ENCODE data around the gene EXOSC2. TPM values are rescaled to one million over a fixed set of nuclear protein-coding genes. Genes with fewer than 3 reads are reported as not detected.

The EXOSC2 gene
- total RNA-seq, 1 experiment from 2014 or later, result 49.5 TPM

DNA sequence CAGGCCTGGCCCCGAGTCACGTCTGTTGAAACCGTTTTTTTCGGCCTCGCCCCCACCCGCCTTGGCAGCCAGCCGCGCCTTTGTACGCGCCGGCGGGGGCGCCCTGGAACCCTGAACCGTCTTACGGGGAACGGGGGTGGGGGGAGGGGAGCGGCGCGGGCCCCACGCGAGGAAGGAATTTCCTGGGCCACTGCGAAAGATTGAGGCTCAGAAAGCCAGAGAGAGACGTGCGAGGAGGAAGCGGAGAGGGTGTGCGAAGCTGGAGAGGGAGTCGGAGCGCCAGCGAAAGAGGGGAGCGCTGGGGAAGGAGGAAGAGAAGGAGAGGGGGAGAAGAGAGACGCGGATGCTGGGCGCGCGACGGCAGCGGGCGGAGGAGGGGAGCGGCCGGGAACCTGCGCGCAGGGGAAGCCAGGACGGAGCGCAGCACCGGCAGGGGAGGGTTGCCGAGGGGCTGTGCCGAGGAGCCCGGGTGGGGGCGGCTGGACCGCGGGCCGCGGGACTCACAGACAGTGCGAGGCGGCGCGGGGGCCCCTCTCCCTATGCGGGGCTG is 33.8 kb upstream of the EXOSC2 start:
- Histone ChIP-seq H3K4me2 (no peak overlapping the region), H3K79me2 (ENCODE audit: low read depth) (no peaks in the 10 kb centered on the region), H3K9me3 (ENCODE audit: insufficient read depth, low read depth) (no peaks in the 10 kb centered on the region), H3K9me2 (ENCODE audit: insufficient read depth) (no peaks in the 10 kb centered on the region), H3K4me3 (no peak overlapping the region), H3K4me1 (replicated peaks; ENCODE audit: insufficient read depth) (no peaks in the 10 kb centered on the region), H2AFZ (no peak overlapping the region), H3K27me3 (ENCODE audit: insufficient read depth, low read depth) (peaks cover 18% of the 10 kb centered on the region), H3F3A (ENCODE audit: insufficient read depth, low read depth) (no peaks in the 10 kb centered on the region), H3K36me3 (ENCODE audit: low read depth) (no peaks in the 10 kb centered on the region), H3K27ac (no peak overlapping the region), H4K20me1 (ENCODE audit: insufficient read depth) (no peaks in the 10 kb centered on the region)
- TF ChIP-seq EZH2 (IDR thresholded peaks at IDR 0.05; ENCODE audit: low read depth) (no peak), CTCF (conservative IDR thresholded peaks at IDR 0.05) (no peak)
- ChIA-PET CTCF (no interaction called here), POLR2A (ENCODE audit: unreplicated experiment) (no interaction called here)
- intact Hi-C loops (cut with micrococcal nuclease; ENCODE audit: unreplicated experiment), result no loop called here
- DNase-seq, result no peak
- BruUV-seq (replicated peaks), result no TSS peak

GRCh38 chr9:130660326-130660682 is 33.3 kb upstream of the EXOSC2 start:
- Histone ChIP-seq H3K79me2 (ENCODE audit: low read depth) (no peaks in the 10 kb centered on the region), H3K4me1 (replicated peaks; ENCODE audit: insufficient read depth) (no peaks in the 10 kb centered on the region), H3F3A (ENCODE audit: insufficient read depth, low read depth) (no peaks in the 10 kb centered on the region), H4K20me1 (ENCODE audit: insufficient read depth) (no peaks in the 10 kb centered on the region), H3K36me3 (ENCODE audit: low read depth) (no peaks in the 10 kb centered on the region), H3K4me2 (no peak overlapping the region), H2AFZ (no peak overlapping the region), H3K9me3 (ENCODE audit: insufficient read depth, low read depth) (no peaks in the 10 kb centered on the region), H3K9me2 (ENCODE audit: insufficient read depth) (no peaks in the 10 kb centered on the region), H3K27me3 (ENCODE audit: insufficient read depth, low read depth) (peaks cover 21% of the 10 kb centered on the region), H3K4me3 (no peak overlapping the region), H3K27ac (no peak overlapping the region)
- intact Hi-C loops (cut with micrococcal nuclease; ENCODE audit: unreplicated experiment), result no loop called here
- TF ChIP-seq CTCF (conservative IDR thresholded peaks at IDR 0.05), result no peak
- TF ChIP-seq EZH2 (IDR thresholded peaks at IDR 0.05; ENCODE audit: low read depth), result no peak
- CTCF ChIA-PET, result interaction anchor here (0.6 kb wide), 1 partner anchor 146 kb away, joined by 3 read pairs; no protein-coding TSS in a partner anchor
- no peak for DNase-seq
- no TSS peak for BruUV-seq (replicated peaks)
- POLR2A ChIA-PET (ENCODE audit: unreplicated experiment), result no interaction called here

- no peak for DNase-seq
- Histone ChIP-seq H3K27me3 (ENCODE audit: insufficient read depth, low read depth) (peaks cover 26% of the 10 kb centered on the region), H3F3A (ENCODE audit: insufficient read depth, low read depth) (no peaks in the 10 kb centered on the region), H2AFZ (no peak overlapping the region), H3K4me1 (replicated peaks; ENCODE audit: insufficient read depth) (no peaks in the 10 kb centered on the region), H3K9me2 (ENCODE audit: insufficient read depth) (no peaks in the 10 kb centered on the region), H3K9me3 (ENCODE audit: insufficient read depth, low read depth) (no peaks in the 10 kb centered on the region), H3K79me2 (ENCODE audit: low read depth) (no peaks in the 10 kb centered on the region), H3K4me3 (no peak overlapping the region), H3K36me3 (ENCODE audit: low read depth) (no peaks in the 10 kb centered on the region), H3K27ac (no peak overlapping the region), H4K20me1 (ENCODE audit: insufficient read depth) (no peaks in the 10 kb centered on the region), H3K4me2 (no peak overlapping the region)
- TF ChIP-seq EZH2 (IDR thresholded peaks at IDR 0.05; ENCODE audit: low read depth), result no peak
- TF ChIP-seq CTCF (conservative IDR thresholded peaks at IDR 0.05), result no peak
- intact Hi-C loops (cut with micrococcal nuclease; ENCODE audit: unreplicated experiment), result no loop called here
- ChIA-PET POLR2A (ENCODE audit: unreplicated experiment) (no interaction called here), CTCF (interaction anchor here (0.6 kb wide), 1 partner anchor 145 kb away, joined by 3 read pairs; no protein-coding TSS in a partner anchor)
- no TSS peak for BruUV-seq (replicated peaks)
Observed at GRCh38 chr9:130660683-130661450, 32.7 kb upstream of the EXOSC2 start.
